Activated CD8-positive, alpha-beta memory T cell treated with anti-CD3 and anti-CD28 coated beads, Interleukin-2, amount 50 U/mL, for 1 hour (primary cell): ENCODE data around the gene APBB1.
A peak's percentile ranks its signal among the peaks of the same experiment; 100 is the strongest.
"Not testable (repeated sequence)": the region's sequence is repeated elsewhere in the genome, so short reads cannot be mapped to it uniquely, and the experiment has no call there.

ENCODE experiments used
- DNase-seq: peaks from one replicate; pipeline ENCODE4 v3.0.0-alpha.2; 2020; ENCODE audit errors: extremely low read depth

Gene APBB1

GRCh38 chr11:6417907-6418556 is 862 bp downstream of the APBB1 start:
- DNase-seq = no peak

- no peak for DNase-seq
These were observed 3.1 kb downstream of the APBB1 start for GRCh38 chr11:6415797-6416196.

DNA sequence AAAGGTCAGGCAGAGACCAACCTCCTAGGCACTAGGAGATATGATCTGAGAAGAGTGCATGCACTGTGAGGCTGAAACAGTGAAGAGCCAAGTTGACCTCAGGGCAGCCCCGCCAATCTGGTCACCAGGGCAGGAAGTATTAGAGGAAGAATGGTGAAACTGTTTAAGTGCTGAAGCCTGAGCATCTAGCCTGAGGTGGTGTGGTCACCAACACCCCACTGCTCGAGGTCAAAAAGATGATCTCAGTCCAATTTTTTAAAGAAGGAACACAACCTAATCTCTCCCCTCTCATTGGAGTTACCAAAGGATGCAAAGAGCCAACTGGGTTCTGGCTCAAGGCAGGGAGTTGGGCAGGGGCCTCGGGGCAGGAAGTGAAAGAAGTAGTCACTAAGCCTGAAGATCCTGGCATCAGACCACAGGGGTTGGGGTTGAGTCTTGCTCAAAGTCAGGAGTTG is 4.0 kb downstream of the APBB1 start:
- DNase-seq = no peak

- DNase-seq = peak; percentile 49
These were observed 5.1 kb downstream of the APBB1 start for GRCh38 chr11:6413791-6414201.

- no peak for DNase-seq
These were observed 7.3 kb downstream of the APBB1 start for GRCh38 chr11:6411594-6412031.

DNA sequence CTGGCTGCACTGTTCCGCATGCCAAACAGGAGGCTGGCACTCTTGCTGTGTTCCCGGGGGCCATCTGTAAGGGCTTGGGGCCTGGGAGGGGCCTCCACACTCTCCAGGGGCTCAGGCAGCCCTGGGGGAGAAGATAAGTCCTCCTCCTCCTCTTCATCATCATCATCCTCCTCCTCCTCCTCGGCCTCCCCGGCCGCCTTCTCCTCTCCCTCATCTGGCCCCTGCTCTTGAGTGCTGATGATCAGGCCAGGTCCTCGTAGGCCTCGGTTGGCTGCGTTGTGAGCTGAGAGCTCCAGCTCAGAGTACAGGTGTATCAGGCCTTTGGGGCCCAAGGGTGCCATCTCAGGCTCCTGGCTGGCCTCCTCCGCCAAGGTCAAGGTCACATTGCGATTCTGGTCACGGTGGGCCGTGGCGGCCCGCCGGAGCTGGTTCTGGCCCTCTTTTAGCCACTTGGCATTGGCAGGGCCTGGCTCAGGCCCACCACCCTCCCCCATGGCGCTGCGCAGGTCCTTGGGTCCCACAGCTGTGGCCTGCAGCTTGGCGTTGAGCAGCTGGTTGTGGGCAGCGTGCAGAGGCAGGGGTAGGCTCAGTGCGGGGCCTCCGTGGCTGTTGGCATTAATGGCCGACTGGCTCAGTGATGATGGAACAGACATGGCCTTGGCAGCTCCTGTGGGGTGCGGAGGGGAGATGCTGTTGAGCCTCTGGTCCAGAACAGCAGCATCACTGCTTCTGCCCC is 8.0 kb downstream of the APBB1 start:
- no peak for DNase-seq

GRCh38 chr11:6406370-6406769 is 12.5 kb downstream of the APBB1 start:
- DNase-seq = no peak

- DNase-seq = no peak
These were observed 13.0 kb downstream of the APBB1 start for GRCh38 chr11:6405846-6406245.

- no peak for DNase-seq
These were observed 13.7 kb downstream of the APBB1 start for GRCh38 chr11:6405052-6405667.

DNA sequence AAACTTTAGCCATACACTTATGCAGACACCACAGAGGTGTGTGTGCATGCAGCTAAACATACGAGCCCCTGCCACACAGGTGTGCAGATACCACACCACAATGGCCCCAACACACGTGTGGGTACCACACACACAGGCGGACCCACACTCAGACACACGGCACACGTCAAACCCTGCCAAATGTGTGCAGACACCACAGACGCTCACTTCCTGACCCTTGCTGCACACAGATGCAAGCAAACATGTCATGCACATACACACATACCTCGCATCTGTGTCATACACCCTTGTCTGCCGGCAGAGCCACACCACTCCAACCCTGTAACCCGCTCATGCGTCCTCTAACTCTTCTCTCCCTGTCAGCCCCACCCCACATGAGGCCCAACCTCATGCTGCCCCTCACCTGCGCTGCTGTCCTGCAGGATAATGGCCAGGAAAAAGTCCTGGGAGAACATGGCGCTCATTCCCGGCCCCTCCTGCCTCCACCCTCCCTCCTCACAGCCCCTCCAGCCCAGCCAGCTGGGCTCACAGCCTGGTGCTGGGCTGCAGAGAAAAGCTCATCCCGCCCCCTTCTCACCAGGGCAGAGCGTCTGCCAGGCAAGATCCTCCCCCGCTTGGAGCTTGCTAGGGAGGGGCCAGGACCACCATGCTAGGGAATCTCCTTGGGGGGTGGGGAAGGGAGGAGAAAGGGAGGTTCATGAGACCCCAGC is 14.4 kb downstream of the APBB1 start:
- DNase-seq = no peak

GRCh38 chr11:6403539-6403938 is 15.4 kb downstream of the APBB1 start:
- DNase-seq = no peak

DNA sequence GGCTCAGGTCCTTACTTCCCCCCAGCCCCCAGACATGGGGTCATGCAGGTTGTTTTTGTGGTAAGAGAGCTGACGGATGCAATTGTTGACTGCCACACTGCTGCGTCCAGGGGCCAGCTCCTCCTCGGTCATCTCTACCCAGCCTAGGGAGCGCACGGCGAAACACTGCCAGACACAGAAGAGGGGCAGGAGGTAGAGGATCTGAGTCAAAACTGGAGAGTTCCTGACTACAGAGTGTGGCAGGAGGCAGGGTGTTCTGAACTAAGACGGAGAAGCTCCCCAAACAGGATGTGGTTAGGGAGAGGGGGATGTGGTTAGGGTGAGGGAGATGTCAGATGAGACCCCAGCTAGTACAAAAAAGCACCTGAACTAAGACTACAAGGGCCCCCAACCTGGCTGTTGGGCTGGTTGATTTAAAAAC is 16.3 kb downstream of the APBB1 start:
- DNase-seq = peak; percentile 61

DNA sequence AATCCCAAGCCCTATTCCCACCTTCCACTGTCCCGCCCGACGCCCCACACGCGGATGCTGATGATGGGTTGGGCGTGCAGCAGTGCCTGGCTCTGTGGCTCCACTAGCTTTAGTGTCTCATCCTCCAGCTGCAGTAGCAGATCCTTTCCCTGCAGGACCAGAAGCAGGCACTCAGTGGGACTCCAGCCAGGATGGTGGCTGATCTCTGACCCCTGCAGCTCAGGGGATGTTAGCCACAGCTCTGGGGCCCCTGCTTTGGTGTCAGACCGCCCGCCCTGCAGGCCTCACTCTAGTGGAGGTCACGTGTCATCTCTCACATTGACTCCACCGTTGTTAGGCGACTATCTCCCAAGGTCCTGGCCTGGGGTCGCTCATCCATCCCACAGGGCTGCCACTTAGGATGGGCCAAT is 16.8 kb downstream of the APBB1 start:
- DNase-seq = no peak

GRCh38 chr11:6401464-6401863 is 17.4 kb downstream of the APBB1 start:
- no peak for DNase-seq

GRCh38 chr11:6400431-6401345 is 18.2 kb downstream of the APBB1 start:
- DNase-seq = no peak

GRCh38 chr11:6397636-6398035 is 21.3 kb downstream of the APBB1 start:
- DNase-seq = no peak

GRCh38 chr11:6397156-6397555 is 21.7 kb downstream of the APBB1 start:
- DNase-seq = no peak

GRCh38 chr11:6395470-6396060 is 23.3 kb downstream of the APBB1 start:
- no peak for DNase-seq

GRCh38 chr11:6393989-6394670 is 24.8 kb downstream of the APBB1 start:
- no peak for DNase-seq

DNA sequence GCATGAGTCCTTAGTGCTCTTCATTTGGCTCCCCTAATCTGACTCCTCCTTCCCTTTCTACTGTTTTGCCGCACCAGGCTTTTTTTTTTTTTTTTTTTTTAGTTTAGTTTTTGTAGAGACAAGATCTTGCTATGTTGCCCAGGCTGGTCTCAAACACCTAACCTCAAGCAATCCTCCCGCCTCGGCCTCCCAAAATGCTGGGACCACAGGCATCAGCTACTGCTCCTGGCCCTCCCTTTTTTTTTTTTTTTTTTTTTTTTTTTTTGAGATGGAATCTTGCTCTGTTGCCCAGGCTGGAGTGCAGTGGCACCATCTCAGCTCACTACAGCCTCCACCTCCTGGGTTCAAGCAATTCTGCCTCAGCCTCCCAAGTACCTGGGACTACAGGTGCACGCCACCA is 26.6 kb downstream of the APBB1 start:
- DNase-seq = not testable (repeated sequence)
